A549 (cell line): Measurements from ENCODE around the gene NSG2.

Experiments used
- CTCF ChIP-seq: fragments of >200 bp; sonication (Bioruptor Twin); formaldehyde crosslinking; IDR thresholded peaks from 3 replicates; pipeline ENCODE4 v1.5.1; 2016
- JUNB ChIP-seq: fragments of >200 bp; sonication (Bioruptor Twin); formaldehyde crosslinking; IDR thresholded peaks from 2 replicates; pipeline ENCODE4 v1.6.1; 2016

DNA sequence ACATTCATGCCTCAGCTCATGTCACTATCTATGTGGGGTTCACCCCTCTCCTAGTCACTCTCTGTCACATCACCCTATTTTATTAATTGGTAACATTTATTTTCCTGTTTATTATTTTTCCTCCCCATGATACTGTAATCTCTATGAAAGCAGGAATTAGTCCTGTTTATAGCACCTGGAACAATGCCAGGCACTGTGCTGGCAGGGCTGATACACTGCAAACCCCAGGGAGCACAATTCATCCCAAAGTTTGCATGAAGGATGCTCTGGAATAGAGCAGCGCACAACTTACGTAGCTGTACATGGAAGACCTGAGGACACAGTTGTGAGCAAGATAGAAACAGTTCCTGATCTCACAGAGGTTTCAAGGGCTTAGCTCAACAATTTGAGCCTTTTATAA is 103.2 kb downstream of the NSG2 start:
- TF ChIP-seq CTCF = no peak
- TF ChIP-seq JUNB = no peak
